ENCODE measurements around the gene POLD3.

Gene POLD3, protein sequence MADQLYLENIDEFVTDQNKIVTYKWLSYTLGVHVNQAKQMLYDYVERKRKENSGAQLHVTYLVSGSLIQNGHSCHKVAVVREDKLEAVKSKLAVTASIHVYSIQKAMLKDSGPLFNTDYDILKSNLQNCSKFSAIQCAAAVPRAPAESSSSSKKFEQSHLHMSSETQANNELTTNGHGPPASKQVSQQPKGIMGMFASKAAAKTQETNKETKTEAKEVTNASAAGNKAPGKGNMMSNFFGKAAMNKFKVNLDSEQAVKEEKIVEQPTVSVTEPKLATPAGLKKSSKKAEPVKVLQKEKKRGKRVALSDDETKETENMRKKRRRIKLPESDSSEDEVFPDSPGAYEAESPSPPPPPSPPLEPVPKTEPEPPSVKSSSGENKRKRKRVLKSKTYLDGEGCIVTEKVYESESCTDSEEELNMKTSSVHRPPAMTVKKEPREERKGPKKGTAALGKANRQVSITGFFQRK

GRCh38 chr11:74592441-74593362 lies at the start of gene POLD3:
POLD3 (plus strand) TSS chr11:74592582; CDS start chr11:74592659, 77 bp downstream.
- DNase-seq (ENCODE audit: low read depth) = peak; percentile 93

DNA sequence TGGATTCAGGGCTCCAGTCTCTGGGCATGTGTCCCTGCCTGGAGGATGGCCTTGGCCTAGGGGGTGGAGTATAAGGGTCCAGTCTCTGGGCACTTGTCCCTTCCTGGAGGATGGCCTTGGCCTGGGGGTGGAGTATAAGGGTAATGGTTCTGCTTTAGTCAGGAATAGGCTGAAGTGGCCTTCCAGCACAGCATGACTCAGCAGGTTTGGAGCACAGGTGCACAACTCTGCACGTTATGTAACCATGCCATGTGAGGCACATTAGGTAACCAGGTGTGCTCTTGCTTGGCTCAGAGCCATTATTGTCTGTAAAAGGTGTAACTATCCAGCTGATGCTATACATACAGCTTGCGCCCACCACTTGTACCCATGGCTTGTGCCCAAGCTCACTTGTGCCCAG lies 48.4 kb upstream of the POLD3 start:
- DNase-seq (ENCODE audit: low read depth) = no peak

GRCh38 chr11:74546752-74547151 lies 45.6 kb upstream of the POLD3 start:
- no peak for DNase-seq (ENCODE audit: low read depth)

DNA sequence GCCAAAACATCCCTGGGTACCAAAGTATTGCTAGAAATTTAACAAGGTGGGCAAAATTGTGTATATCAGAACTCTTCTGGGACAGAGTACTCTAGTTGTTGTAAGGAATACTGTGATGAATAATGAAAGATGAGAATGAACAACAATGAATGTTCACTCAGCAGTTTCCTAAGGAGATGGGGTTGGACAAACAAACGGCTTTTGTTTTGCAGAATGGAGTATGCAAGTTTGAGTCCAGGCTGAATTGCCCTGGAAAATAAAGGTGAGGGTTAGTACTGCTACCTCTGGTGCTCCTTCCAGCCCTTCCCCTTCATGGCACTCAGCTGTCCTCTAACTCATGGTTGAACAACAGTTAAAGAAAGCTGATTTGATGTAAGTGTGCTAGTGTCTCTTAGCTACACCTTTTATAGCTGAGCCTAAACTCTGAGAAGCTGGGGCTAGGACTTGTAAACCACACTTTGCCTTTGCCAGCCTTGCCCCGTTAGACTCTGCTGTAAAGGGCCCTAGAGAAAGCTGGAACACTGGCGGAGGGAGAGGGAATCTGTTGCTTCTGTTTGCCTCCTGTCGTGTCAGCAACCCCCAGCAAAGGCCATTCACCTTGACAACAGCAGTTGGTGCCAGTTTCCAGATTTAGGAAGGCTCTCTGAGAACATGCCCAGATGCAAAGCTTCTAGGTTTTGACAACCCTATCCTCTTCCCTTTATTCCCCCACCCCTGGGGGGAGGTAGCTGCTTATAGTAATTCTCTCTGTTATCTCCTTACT lies 41.2 kb upstream of the POLD3 start:
- no peak for DNase-seq (ENCODE audit: low read depth)

GRCh38 chr11:74551754-74552145 lies 40.6 kb upstream of the POLD3 start:
- no peak for DNase-seq (ENCODE audit: low read depth)

- no peak for DNase-seq (ENCODE audit: low read depth)
These were observed 34.9 kb upstream of the POLD3 start for GRCh38 chr11:74557526-74557925.

DNA sequence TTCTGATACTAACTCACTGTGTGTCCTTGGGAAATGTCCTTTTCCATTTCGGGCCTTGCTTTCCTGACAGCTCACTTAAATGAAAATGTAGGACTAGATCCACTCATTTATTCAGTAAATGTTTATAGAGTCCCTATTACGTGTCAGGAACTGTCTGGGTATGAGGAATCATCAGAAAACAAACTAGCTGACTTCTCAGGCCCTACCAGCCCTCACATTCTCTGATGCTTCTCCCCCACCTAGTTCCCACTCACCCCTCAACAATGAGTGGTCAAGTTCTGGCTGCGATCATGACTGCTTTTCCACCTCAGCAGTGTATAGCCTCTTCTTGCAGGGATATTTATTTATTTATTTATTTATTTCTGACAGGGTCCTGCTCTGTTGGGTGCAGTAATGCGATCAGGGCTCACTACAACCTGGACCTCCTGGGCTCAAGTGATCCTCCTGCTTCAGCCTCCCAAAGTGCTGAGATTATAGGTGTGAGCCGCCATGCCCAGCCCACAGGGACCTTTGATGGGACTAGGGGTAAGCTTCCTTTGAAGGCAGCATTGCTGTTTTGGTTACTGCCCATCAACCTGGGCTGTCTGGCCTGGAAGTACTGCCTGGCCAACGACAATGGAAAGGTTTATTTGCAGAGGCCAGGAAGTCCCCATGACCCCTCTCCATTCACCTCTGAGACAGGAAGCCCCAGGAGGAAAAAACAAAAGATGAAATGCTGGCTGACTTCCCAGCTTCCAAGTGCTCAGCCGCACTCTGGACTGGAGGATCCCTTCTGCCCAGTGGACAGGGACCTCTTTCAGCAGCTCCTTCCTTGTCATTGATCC lies 33.1 kb upstream of the POLD3 start:
- no peak for DNase-seq (ENCODE audit: low read depth)

DNA sequence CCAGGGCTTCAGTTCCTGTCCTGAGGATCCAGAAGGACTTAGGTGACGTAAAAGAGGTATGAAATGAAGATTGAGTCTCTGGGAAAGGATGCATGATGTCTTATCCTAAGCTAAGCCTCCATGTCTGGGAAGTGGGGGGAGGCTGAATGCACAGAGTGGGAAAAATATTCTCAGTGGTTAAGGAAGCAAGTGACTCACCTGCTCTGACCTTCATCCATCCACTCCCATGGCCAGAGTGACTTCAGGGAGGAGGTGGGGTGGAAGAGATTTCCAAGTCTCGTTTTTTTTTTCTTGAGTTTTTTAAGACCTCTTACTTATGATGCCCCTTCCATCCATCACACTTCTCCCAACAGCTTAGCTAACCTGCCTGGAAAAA lies 32.5 kb upstream of the POLD3 start:
- DNase-seq (ENCODE audit: low read depth) = no peak

DNA sequence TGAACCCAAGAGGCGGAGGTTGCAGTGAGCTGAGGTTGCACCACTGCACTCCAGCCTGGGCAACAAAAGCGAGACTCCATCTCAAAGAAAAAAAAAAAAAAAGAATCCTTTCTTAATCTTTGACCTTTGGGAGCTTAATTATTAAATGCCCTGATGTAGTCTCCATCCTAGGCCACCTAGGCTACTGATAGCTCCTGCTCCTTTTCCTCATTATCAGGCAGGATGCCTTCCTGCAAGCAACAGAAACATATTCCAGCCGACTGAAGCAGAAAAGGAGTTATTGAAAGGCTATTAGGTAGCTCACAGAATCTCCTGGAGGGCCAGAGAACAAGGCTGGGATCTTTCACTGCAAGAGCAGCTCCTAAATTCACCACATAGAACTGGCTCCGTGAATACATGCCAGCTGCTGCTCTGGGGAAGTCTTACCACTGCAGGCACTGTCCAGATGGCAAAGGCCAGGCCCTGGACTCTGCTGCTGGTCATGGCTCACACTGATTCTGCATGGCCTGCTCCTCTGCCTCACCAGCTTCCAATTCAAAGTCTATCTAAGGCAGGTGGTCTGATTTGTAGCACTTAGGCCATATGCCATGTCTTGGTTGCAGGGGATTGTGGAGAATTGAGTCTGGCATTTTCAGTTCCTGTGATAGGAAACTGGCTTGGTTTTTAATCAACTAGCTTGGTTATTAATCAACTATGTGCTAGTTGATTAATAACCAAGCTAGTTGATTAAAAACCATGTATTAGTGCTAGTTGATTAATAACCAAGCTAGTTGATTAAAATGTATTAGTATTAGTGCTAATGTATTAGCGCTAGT lies 26.0 kb upstream of the POLD3 start:
- no peak for DNase-seq (ENCODE audit: low read depth)

- DNase-seq (ENCODE audit: low read depth) = no peak
These were observed 24.4 kb upstream of the POLD3 start for GRCh38 chr11:74568028-74568427.

GRCh38 chr11:74570266-74571061 lies 21.9 kb upstream of the POLD3 start:
- DNase-seq (ENCODE audit: low read depth) = no peak

- DNase-seq (ENCODE audit: low read depth) = no peak
These were observed 21.4 kb upstream of the POLD3 start for GRCh38 chr11:74571062-74571399.

DNA sequence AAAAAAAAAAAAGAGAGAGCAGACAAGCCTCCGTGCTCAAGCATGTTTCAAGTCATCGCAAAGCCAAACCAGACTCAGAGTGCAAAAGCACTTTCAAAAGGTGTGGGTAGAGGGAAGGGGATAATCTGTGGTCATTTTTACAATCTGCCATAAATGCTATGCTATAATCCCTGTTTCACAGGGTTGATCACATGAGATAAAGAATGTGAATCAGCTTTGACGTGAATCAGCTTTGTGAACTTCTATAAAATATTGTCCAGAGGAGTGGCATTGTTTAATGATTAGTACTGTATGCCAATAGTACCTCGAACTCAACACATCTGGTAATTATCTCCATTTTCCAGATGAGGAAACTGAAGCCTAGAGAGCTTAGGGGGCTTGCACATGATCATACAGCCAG lies 20.0 kb upstream of the POLD3 start:
- DNase-seq (ENCODE audit: low read depth) = no peak

DNA sequence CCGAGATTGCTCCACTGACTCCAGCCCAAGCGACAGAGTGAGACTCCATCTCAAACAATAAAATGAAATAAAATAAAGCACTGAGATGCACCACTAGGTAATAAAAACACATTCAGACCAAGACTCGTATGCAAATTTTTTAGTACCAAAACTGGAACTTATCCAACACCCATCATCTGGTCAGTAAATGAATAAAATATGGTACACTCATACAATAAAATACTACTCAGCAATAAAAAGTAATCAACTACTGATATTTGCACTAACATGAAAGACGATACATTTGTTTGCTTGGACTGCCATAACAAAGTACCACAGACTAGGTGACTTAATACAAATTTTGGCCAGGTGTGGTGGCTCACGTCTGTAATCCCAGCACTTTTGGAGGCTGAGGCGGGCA lies 17.8 kb upstream of the POLD3 start:
- no peak for DNase-seq (ENCODE audit: low read depth)

DNA sequence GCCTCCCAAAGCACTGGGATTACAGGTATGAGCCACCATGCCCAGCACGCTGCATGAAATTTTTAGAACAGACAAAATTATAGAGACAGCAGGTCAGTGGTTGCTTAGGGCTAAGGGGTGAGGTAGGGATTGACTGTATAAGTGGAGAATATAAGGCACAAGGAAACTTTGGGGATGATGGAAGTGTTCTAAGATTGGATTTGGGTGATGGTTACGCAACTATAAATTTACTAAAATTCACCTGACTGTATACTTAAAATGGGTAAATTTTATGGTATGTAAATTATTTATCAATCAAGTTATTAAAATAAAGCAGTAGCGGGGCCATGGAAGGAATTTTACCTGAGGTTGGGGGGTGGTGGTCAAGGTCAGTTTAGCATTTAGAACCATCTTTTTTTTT lies 16.4 kb upstream of the POLD3 start:
- DNase-seq (ENCODE audit: low read depth) = no peak

DNA sequence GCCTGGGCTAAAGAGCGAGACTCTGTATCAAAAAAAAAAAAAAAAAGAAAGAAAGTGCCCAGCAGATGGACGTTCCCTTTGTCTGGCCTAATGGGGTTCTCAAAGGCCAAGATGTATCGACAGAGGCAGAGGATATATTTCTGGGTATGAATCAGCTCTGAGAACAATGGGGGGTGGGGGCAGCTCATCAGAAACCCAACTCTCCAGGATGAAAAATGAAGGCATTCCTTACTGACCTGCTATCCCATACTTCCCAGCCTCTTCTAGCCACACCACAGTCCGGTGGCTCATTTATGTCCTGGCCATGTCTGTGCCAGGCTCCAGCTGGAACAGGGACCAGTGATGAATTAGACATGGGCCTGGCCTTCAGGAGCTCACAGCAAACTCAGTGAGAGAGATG lies 15.2 kb upstream of the POLD3 start:
- DNase-seq (ENCODE audit: low read depth) = no peak

- no peak for DNase-seq (ENCODE audit: low read depth)
These were observed 14.6 kb upstream of the POLD3 start for GRCh38 chr11:74577624-74578396.

DNA sequence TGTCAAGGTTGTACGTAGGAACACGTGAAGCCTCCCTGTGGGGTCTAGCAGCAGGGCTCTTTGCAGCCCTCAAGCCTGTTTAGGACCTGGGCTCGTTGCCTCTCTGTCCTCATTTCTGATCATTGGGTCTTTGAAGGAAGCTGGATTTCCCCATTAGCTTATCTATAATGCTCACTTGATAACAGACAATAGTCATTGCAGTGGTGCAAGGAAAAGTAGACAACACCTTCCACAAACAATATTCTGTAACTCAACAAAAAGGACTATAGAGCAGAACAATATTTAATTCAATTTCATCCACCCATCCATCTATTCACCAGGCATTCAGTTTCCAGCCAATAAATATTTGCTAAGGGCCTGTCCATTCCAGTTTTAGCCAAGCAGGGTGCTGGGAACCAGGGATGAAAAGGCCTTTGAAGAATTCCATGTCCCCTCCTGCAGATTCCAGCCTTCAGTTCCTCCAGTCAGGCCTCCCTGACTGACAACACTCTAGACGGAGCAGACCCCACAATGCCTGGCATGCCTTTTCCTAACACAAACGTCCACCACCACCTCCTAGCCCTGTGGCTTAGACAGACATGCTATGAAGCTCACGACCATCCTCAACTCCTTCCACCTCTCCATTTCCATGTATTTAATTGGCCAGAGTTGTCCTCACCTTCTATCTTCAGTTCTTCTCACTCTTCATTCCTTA lies 12.7 kb upstream of the POLD3 start:
- DNase-seq (ENCODE audit: low read depth) = no peak
